Suprapubic skin (tissue), 4 donors: ENCODE data around the gene TBC1D25. TPM values are rescaled to one million over a fixed set of nuclear protein-coding genes. Genes with fewer than 3 reads are reported as not detected.

Experiments used
- DNase-seq, 2 donors: peaks; one replicate each; pipeline ENCODE4 v3.0.0-alpha.2; 2019; ENCODE audit warnings: low spot score in 2 of 2
- H3K27ac ChIP-seq: fragments of 200-600 bp; sonication (generic); one replicate; pipeline ENCODE4 v1.5.1; 2019
- H3K27me3 ChIP-seq: fragments of 200-600 bp; sonication (generic); one replicate; pipeline ENCODE4 v1.5.1; 2019
- H3K36me3 ChIP-seq: fragments of 200-600 bp; sonication (generic); one replicate; pipeline ENCODE4 v1.5.1; 2019
- H3K4me1 ChIP-seq: fragments of 200-600 bp; sonication (generic); one replicate; pipeline ENCODE4 v1.5.1; 2019
- H3K4me3 ChIP-seq: fragments of 200-600 bp; sonication (generic); one replicate; pipeline ENCODE4 v1.5.1; 2019; ENCODE audit warnings: mild to moderate bottlenecking
- H3K9me3 ChIP-seq: fragments of 200-600 bp; sonication (generic); one replicate; pipeline ENCODE4 v1.5.1; 2019
- CTCF ChIP-seq, 2 donors: fragments of 200-600 bp in 1 of 2; fragments of 450-650 bp in 1 of 2; sonication (generic) in 1 of 2; IDR thresholded peaks; one replicate each; pipeline ENCODE4 v1.5.1; 2016 to 2019; ENCODE audit warnings: antibody characterized with exemption in 2 of 2, mild to moderate bottlenecking in 1 of 2, moderate library complexity in 1 of 2
- EP300 ChIP-seq: sonication (generic); formaldehyde crosslinking; IDR thresholded peaks from one replicate; pipeline ENCODE4 v1.6.1; 2017; ENCODE audit warnings: antibody characterized with exemption
- POLR2A ChIP-seq, 2 donors: fragments of 450-650 bp; IDR thresholded peaks; one replicate each; pipeline ENCODE4 v1.6.1; 2017; ENCODE audit warnings: antibody characterized with exemption in 2 of 2, mild to moderate bottlenecking in 2 of 2, moderate library complexity in 2 of 2
- POLR2AphosphoS5 ChIP-seq, 3 donors: sonication (generic); formaldehyde crosslinking; IDR thresholded peaks; one replicate each; pipeline ENCODE4 v1.6.1; 2017; ENCODE audit warnings: antibody characterized with exemption in 3 of 3
- WGBS: methylation state at CpG from one replicate; pipeline ENCODE4 v1.1.5; 2018; 5-methylcytosine and 5-hydroxymethylcytosine counted together
- total RNA-seq, 4 donors: library from RNA; depleted of rRNA; stranded (reverse); fragments of >200 nt; gene quantifications; one replicate each; pipeline ENCODE4 v1.1.0, GENCODE V29; 2016

Gene TBC1D25
- total RNA-seq, 4 donors from 2014 or later, result 12.9 to 21.2 (median 17.3) TPM

GRCh38 chrX:48492293-48492910, 47.1 kb upstream of the TBC1D25 start:
- WGBS, result 77% methylated on average over 7 of the region's 7 CpGs

GRCh38 chrX:48493890-48494364, 45.6 kb upstream of the TBC1D25 start:
- 51% methylated on average over 9 of the region's 10 CpGs for WGBS
- Histone ChIP-seq H3K9me3 (no peaks in the 10 kb centered on the region), H3K27ac (no peak overlapping the region), H3K36me3 (no peaks in the 10 kb centered on the region), H3K4me3 (no peak overlapping the region), H3K4me1 (no peaks in the 10 kb centered on the region), H3K27me3 (no peaks in the 10 kb centered on the region)
- no peak for DNase-seq
- TF ChIP-seq CTCF (IDR thresholded peaks at IDR 0.05) (no peak), POLR2AphosphoS5 (IDR thresholded peaks at IDR 0.05) (no peak), EP300 (no peak), POLR2A (IDR thresholded peaks at IDR 0.05) (no peak)

More at GRCh38 chrX:48492293-48492910, 47.1 kb upstream of the TBC1D25 start:
- Histone ChIP-seq H3K36me3 (no peaks in the 10 kb centered on the region), H3K27me3 (no peaks in the 10 kb centered on the region), H3K27ac (no peak overlapping the region), H3K9me3 (no peaks in the 10 kb centered on the region), H3K4me1 (no peaks in the 10 kb centered on the region), H3K4me3 (no peak overlapping the region)
- no peak for DNase-seq
- no peak for TF ChIP-seq POLR2AphosphoS5 (IDR thresholded peaks at IDR 0.05)
- no peak for TF ChIP-seq CTCF (IDR thresholded peaks at IDR 0.05)
- no peak for TF ChIP-seq EP300
- no peak for TF ChIP-seq POLR2A (IDR thresholded peaks at IDR 0.05)

GRCh38 chrX:48496660-48497059, 42.9 kb upstream of the TBC1D25 start:
- Histone ChIP-seq H3K9me3 (no peaks in the 10 kb centered on the region), H3K27ac (no peak overlapping the region), H3K27me3 (no peaks in the 10 kb centered on the region), H3K4me3 (no peak overlapping the region), H3K4me1 (no peaks in the 10 kb centered on the region), H3K36me3 (no peaks in the 10 kb centered on the region)
- no peak for DNase-seq
- TF ChIP-seq POLR2AphosphoS5 (IDR thresholded peaks at IDR 0.05), result no peak
- no peak for TF ChIP-seq POLR2A (IDR thresholded peaks at IDR 0.05)
- no peak for TF ChIP-seq EP300
- no peak for TF ChIP-seq CTCF (IDR thresholded peaks at IDR 0.05)
- WGBS, result 75% methylated on average over 4 of the region's 4 CpGs

GRCh38 chrX:48497871-48498270, 41.6 kb upstream of the TBC1D25 start:
- Histone ChIP-seq H3K4me3 (no peak overlapping the region), H3K9me3 (no peaks in the 10 kb centered on the region), H3K36me3 (no peaks in the 10 kb centered on the region), H3K27me3 (no peaks in the 10 kb centered on the region), H3K27ac (no peak overlapping the region), H3K4me1 (no peaks in the 10 kb centered on the region)
- WGBS, result 67% methylated on average over 5 of the region's 5 CpGs
- no peak for DNase-seq
- TF ChIP-seq POLR2AphosphoS5 (IDR thresholded peaks at IDR 0.05) (no peak), POLR2A (IDR thresholded peaks at IDR 0.05) (no peak), EP300 (no peak)

GRCh38 chrX:48498374-48498809, 41.1 kb upstream of the TBC1D25 start:
- TF ChIP-seq POLR2AphosphoS5 (IDR thresholded peaks at IDR 0.05), result no peak
- TF ChIP-seq POLR2A (IDR thresholded peaks at IDR 0.05), result no peak
- no peak for TF ChIP-seq CTCF (IDR thresholded peaks at IDR 0.05)
- TF ChIP-seq EP300, result no peak
- DNase-seq, result no peak
- Histone ChIP-seq H3K27ac (no peak overlapping the region), H3K9me3 (no peaks in the 10 kb centered on the region), H3K4me3 (no peak overlapping the region), H3K36me3 (no peaks in the 10 kb centered on the region), H3K27me3 (no peaks in the 10 kb centered on the region), H3K4me1 (no peaks in the 10 kb centered on the region)
- WGBS, result 62% methylated on average over 6 of the region's 6 CpGs
